IMR-90 (cell line): ENCODE results near the gene AFAP1L2. TPM values are rescaled to one million over a fixed set of nuclear protein-coding genes. Genes with fewer than 3 reads are reported as not detected.
A peak's percentile ranks its signal among the peaks of the same experiment; 100 is the strongest.

ENCODE experiments used
- ATAC-seq: fragments of 200-7000 bp; cut with Tn5 transposase; 2 replicates; pipeline ENCODE4 v1.9.1; 2020; ENCODE audit warnings: low read depth, mild to moderate bottlenecking, moderate library complexity
- BruUV-seq: library from RNA; stranded (reverse); fragments of 400-500 nt; replicated peaks from 2 replicates; lab custom pipeline; 2021; lab: Mats Ljungman, UMichigan
- CTCF ChIA-PET: fragments of 300-600 bp; formaldehyde crosslinking; extraction: SDS; loops from one replicate; lab custom pipeline; 2021; ENCODE audit warnings: antibody characterized with exemption; lab: Yijun Ruan, JAX
- POLR2A ChIA-PET: fragments of 300-600 bp; sonication (Branson Sonifier 250); formaldehyde crosslinking; loops from one replicate; lab custom pipeline; 2022; ENCODE audit warnings: antibody characterized with exemption; ENCODE audit not compliant: unreplicated experiment; lab: Charles Lee
- DNase-seq: peaks from one replicate; pipeline ENCODE4 v3.0.0; 2013
- H2AFZ ChIP-seq: replicated peaks from 2 replicates; pipeline ENCODE3; 2013; ENCODE audit warnings: low read length, mild to moderate bottlenecking; ENCODE audit not compliant: poor library complexity
- H2AK5ac ChIP-seq: 2 replicates; pipeline ENCODE4 v1.6.1; 2013; ENCODE audit warnings: low read depth, low read length, inconsistent platforms
- H2AK9ac ChIP-seq: replicated peaks from 2 replicates; pipeline ENCODE3; 2013; ENCODE audit warnings: mild to moderate bottlenecking, low read depth, low read length, moderate library complexity; ENCODE audit not compliant: poor library complexity
- H2BK120ac ChIP-seq: 2 replicates; pipeline ENCODE4 v1.6.1; 2013; ENCODE audit warnings: low read depth, low read length, inconsistent platforms
- H2BK15ac ChIP-seq: 3 replicates; pipeline ENCODE4 v1.6.1; 2013; ENCODE audit warnings: low read depth, low read length, inconsistent platforms
- H2BK20ac ChIP-seq: 2 replicates; pipeline ENCODE4 v1.6.1; 2013; ENCODE audit warnings: low read depth, mild to moderate bottlenecking, inconsistent platforms, low read length, moderate library complexity
- H2BK5ac ChIP-seq: 2 replicates; pipeline ENCODE4 v1.6.1; 2013; ENCODE audit warnings: mild to moderate bottlenecking, low read depth, low read length, inconsistent platforms; ENCODE audit not compliant: poor library complexity, severe bottlenecking
- H3K14ac ChIP-seq: replicated peaks from 2 replicates; pipeline ENCODE4 v1.6.1; 2013; ENCODE audit warnings: low read depth, low read length, inconsistent platforms
- H3K18ac ChIP-seq: 2 replicates; pipeline ENCODE4 v1.6.1; 2013; ENCODE audit warnings: low read depth, low read length, control low read depth
- H3K23ac ChIP-seq: 2 replicates; pipeline ENCODE4 v1.6.1; 2013; ENCODE audit warnings: low read depth, low read length, inconsistent platforms
- H3K27ac ChIP-seq: 2 replicates; pipeline ENCODE4 v1.5.1; 2013; ENCODE audit warnings: mild to moderate bottlenecking, control low read depth, low read length; ENCODE audit not compliant: insufficient read depth
- H3K27me3 ChIP-seq: 2 replicates; pipeline ENCODE4 v1.6.1; 2013; ENCODE audit warnings: low read length; ENCODE audit not compliant: control insufficient read depth, insufficient read depth
- H3K36me3 ChIP-seq: 2 replicates; pipeline ENCODE4 v1.6.1; 2013; ENCODE audit warnings: low read length, mixed read lengths; ENCODE audit not compliant: control insufficient read depth, insufficient read depth
- H3K4ac ChIP-seq: 2 replicates; pipeline ENCODE4 v1.6.1; 2013; ENCODE audit warnings: low read depth, low read length, inconsistent platforms
- H3K4me1 ChIP-seq: 2 replicates; pipeline ENCODE4 v1.6.1; 2013; ENCODE audit warnings: low read length, mixed read lengths; ENCODE audit not compliant: control insufficient read depth, insufficient read depth
- H3K4me2 ChIP-seq: 2 replicates; pipeline ENCODE4 v1.6.1; 2013; ENCODE audit warnings: low read depth, mild to moderate bottlenecking, control low read depth, low read length, moderate library complexity
- H3K4me3 ChIP-seq: 2 replicates; pipeline ENCODE4 v1.5.1; 2013; ENCODE audit warnings: low read depth, mild to moderate bottlenecking, control low read depth, low read length, moderate library complexity; ENCODE audit not compliant: insufficient read depth
- H3K56ac ChIP-seq: 2 replicates; pipeline ENCODE4 v1.6.1; 2013; ENCODE audit warnings: low read length, inconsistent platforms; ENCODE audit not compliant: insufficient read depth; ENCODE audit errors: extremely low read depth
- H3K79me1 ChIP-seq, 2 experiments: 2 replicates each; pipeline ENCODE4 v1.6.1; 2013; ENCODE audit warnings: low read length in 2 of 2, inconsistent platforms in 1 of 2, low read depth in 1 of 2
- H3K9ac ChIP-seq: 2 replicates; pipeline ENCODE4 v1.6.1; 2013; ENCODE audit warnings: low read depth, low read length, control low read depth
- H3K9me1 ChIP-seq: 2 replicates; pipeline ENCODE4 v1.6.1; 2013; ENCODE audit warnings: low read length, inconsistent platforms; ENCODE audit not compliant: insufficient read depth
- H3K9me3 ChIP-seq: 2 replicates; pipeline ENCODE4 v1.6.1; 2013; ENCODE audit warnings: low read length; ENCODE audit not compliant: control insufficient read depth, insufficient read depth
- H4K20me1 ChIP-seq: 2 replicates; pipeline ENCODE4 v1.6.1; 2013; ENCODE audit warnings: low read length, inconsistent platforms; ENCODE audit not compliant: insufficient read depth
- H4K5ac ChIP-seq: 2 replicates; pipeline ENCODE4 v1.6.1; 2013; ENCODE audit warnings: mild to moderate bottlenecking, low read depth, low read length, control low read depth
- H4K8ac ChIP-seq, 2 experiments: 2 replicates each; pipeline ENCODE4 v1.6.1; 2013; ENCODE audit warnings: low read depth in 2 of 2, low read length in 2 of 2, control low read depth in 1 of 2, inconsistent platforms in 1 of 2
- H4K91ac ChIP-seq: 2 replicates; pipeline ENCODE4 v1.6.1; 2013; ENCODE audit warnings: low read depth, low read length, inconsistent platforms; ENCODE audit not compliant: insufficient read depth
- BHLHE40 ChIP-seq: fragments of 150-350 bp; IDR thresholded peaks from 2 replicates; pipeline ENCODE4 v1.6.1; 2016; ENCODE audit warnings: mild to moderate bottlenecking, low read depth, low read length
- CEBPB ChIP-seq: IDR thresholded peaks from 2 replicates; pipeline ENCODE4 v1.6.1; 2012; ENCODE audit warnings: low read depth, low read length, improper control_type of control experiment
- CHD1 ChIP-seq: IDR thresholded peaks from 2 replicates; pipeline ENCODE4 v1.6.1; 2012; ENCODE audit warnings: low read depth, low read length, improper control_type of control experiment
- MAFK ChIP-seq: IDR thresholded peaks from 2 replicates; pipeline ENCODE4 v1.6.1; 2012; ENCODE audit warnings: low read depth, low read length, improper control_type of control experiment
- MAZ ChIP-seq: IDR thresholded peaks from 2 replicates; pipeline ENCODE4 v1.6.1; 2012; ENCODE audit warnings: low read depth, mild to moderate bottlenecking, low read length, improper control_type of control experiment, moderate library complexity, borderline replicate concordance
- MXI1 ChIP-seq: IDR thresholded peaks from 2 replicates; pipeline ENCODE4 v1.6.1; 2012; ENCODE audit warnings: low read depth, mild to moderate bottlenecking, low read length, moderate library complexity, borderline replicate concordance
- NFE2L2 ChIP-seq: fragments of 150-350 bp; IDR thresholded peaks from 2 replicates; pipeline ENCODE4 v1.6.1; 2016; ENCODE audit warnings: low read depth, mild to moderate bottlenecking, low read length
- POLR2A ChIP-seq: IDR thresholded peaks from 2 replicates; pipeline ENCODE4 v1.6.1; 2012; ENCODE audit warnings: mild to moderate bottlenecking, low read depth, low read length
- RAD21 ChIP-seq: IDR thresholded peaks from 2 replicates; pipeline ENCODE4 v1.6.1; 2012; ENCODE audit warnings: low read length, improper control_type of control experiment
- RCOR1 ChIP-seq: IDR thresholded peaks from 2 replicates; pipeline ENCODE4 v1.6.1; 2012; ENCODE audit warnings: mild to moderate bottlenecking, low read length, improper control_type of control experiment; ENCODE audit not compliant: insufficient replicate concordance
- RFX5 ChIP-seq: IDR thresholded peaks from 2 replicates; pipeline ENCODE4 v1.8.0; 2012; ENCODE audit warnings: low read depth, mild to moderate bottlenecking, low read length, moderate library complexity
- SMC3 ChIP-seq: fragments of 150-350 bp; IDR thresholded peaks from 2 replicates; pipeline ENCODE4 v1.6.1; 2016; ENCODE audit warnings: low read depth, mild to moderate bottlenecking, antibody characterized with exemption, low read length, moderate library complexity
- WGBS, 2 experiments: methylation state at CpG; one replicate each; pipeline versions ENCODE4 v1.1.5 to v1.1.7; 2013; ENCODE audit warnings: missing lambda C conversion rate in 2 of 2; ENCODE audit not compliant: insufficient read length in 1 of 2; ENCODE audit errors: extremely low coverage in 2 of 2; 5-methylcytosine and 5-hydroxymethylcytosine counted together
- dilution Hi-C: fragments of 300-500 bp; cut with HindIII; formaldehyde crosslinking; loops from one replicate; pipeline ENCODE4 v1.14.3; 2018; ENCODE audit warnings: low sequenced_read_pairs; ENCODE audit not compliant: unreplicated experiment
- in situ Hi-C: fragments of 300-500 bp; cut with MboI; formaldehyde crosslinking; loops from 3 replicates; pipeline ENCODE4 v1.14.3; 2019; ENCODE audit warnings: low sequenced_read_pairs, inconsistent platforms, mixed read lengths
- intact Hi-C: fragments of 100-400 bp; cut with micrococcal nuclease; formaldehyde crosslinking; loops from 2 replicates; pipeline ENCODE4 v1.10.0; 2022
- polyA plus RNA-seq, 3 experiments: library from polyadenylated mRNA; depleted of rRNA; stranded (reverse); fragments of >200 nt; gene quantifications; 2 replicates each; pipeline ENCODE4 v1.2.3, GENCODE V29; 2012; ENCODE audit warnings: low replicate concordance in 1 of 3
- total RNA-seq: library from RNA; depleted of rRNA; stranded (reverse); fragments of >200 nt; gene quantifications from 2 replicates; pipeline ENCODE4 v1.2.3, GENCODE V29; 2012
- TF ChIP-seq, protein P1 (sequence below): fragments of 150-350 bp; IDR thresholded peaks from 2 replicates; pipeline ENCODE4 v1.6.1; 2016; ENCODE audit warnings: low read depth, mild to moderate bottlenecking, low read length, moderate library complexity, borderline replicate concordance
- TF ChIP-seq, protein P2 (sequence below): fragments of 150-350 bp; IDR thresholded peaks from 2 replicates; pipeline ENCODE4 v1.6.1; 2017; ENCODE audit warnings: mild to moderate bottlenecking, antibody characterized with exemption, low read length, low read depth
- TF ChIP-seq, protein P3 (sequence below): conservative IDR thresholded peaks from 2 replicates; pipeline ENCODE4 v1.5.1; 2012; ENCODE audit warnings: mild to moderate bottlenecking, low read depth, low read length, improper control_type of control experiment

AFAP1L2 gene
- total and polyA plus RNA-seq, 2 of the 4 experiments (the other 2 are of a cell fraction): under 0.01 to 0.10 TPM

DNA sequence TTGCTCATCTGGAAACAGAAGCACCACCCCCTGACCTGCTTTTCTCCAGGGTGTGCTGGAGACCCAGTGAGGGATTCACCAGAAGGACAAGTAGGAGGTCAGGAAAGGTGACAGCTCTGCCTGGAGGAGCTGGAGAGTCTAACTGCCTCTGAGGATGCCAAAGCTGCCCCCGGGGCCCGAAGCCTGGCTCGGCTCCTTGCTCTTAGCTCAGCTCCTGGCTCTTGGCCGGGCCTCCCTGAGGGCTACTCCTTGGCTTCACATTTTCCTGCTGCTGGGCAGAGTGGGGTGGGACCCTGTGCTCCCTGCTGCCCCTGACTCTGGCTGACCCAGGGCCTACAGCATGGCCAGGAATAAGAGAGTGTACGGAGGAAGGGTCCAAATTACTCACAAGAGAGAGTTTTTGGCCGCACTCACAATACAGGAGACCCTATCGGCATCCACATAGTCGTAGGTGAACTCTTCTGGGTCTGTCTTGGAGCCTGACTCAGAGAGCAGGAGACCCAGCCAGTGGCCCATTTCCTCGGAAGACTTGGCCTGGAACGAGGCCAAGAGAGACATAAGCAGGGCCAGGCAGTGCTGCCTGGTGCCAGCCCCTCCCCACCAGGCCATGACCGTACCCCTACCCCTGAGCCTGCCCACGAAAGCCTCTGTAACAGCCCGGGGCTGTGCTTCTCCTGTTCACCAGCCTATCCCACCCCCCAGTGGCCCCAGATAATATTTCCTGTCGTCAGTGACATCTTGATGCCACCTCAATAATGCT, 102.2 kb downstream of the AFAP1L2 start:
- no peak overlapping the region for H3K9ac ChIP-seq
- no peak overlapping the region for H3K27ac ChIP-seq
- H2BK20ac ChIP-seq: no peak overlapping the region
- ChIA-PET CTCF (no interaction called here), POLR2A (no interaction called here)
- no peak overlapping the region for H3K18ac ChIP-seq
- H3K4me1 ChIP-seq: peaks cover 10% of the 10 kb centered on the region
- H2BK120ac ChIP-seq: no peak overlapping the region
- H3K79me1 ChIP-seq: no peaks in the 10 kb centered on the region
- no peaks in the 10 kb centered on the region for H3K9me3 ChIP-seq
- dilution Hi-C loops: no loop called here
- no peak for DNase-seq
- peaks cover 5% of the 10 kb centered on the region for H3K9me1 ChIP-seq
- H2BK5ac ChIP-seq: no peak overlapping the region
- H2AK9ac ChIP-seq: no peak overlapping the region
- H4K20me1 ChIP-seq: peaks cover 4% of the 10 kb centered on the region; the same call in 1 of the 2 replicates
- H4K8ac ChIP-seq: no peak overlapping the region
- intact Hi-C loops: loop anchor here (5.0 to 10.0 kb wide), 5 partner anchors 333 to 825 kb away; no protein-coding TSS in a partner anchor
- no peaks in the 10 kb centered on the region for H3K36me3 ChIP-seq
- no peak overlapping the region for H3K14ac ChIP-seq
- no TSS peak for BruUV-seq
- WGBS, 2 experiments: 73% methylated on average over 3 of the region's 14 CpGs; no CpG with 5 or more reads in 1 of the 2 experiments
- no peak overlapping the region for H3K4me3 ChIP-seq
- H2AFZ ChIP-seq: peak overlapping the region; percentile 32
- H3K27me3 ChIP-seq: peaks cover 12% of the 10 kb centered on the region
- in situ Hi-C loops: loop anchor here (5.0 to 10.0 kb wide), 3 partner anchors 245 to 823 kb away; no protein-coding TSS in a partner anchor
- H3K4ac ChIP-seq: no peak overlapping the region
- no peak for ATAC-seq
- no peak overlapping the region for H3K56ac ChIP-seq
- no peak overlapping the region for H3K4me2 ChIP-seq
- no peak overlapping the region for H4K91ac ChIP-seq
- no peak overlapping the region for H4K5ac ChIP-seq
- H3K23ac ChIP-seq: no peak overlapping the region
- no peak overlapping the region; the same call in 1 of the 2 replicates for H2AK5ac ChIP-seq
- no peak overlapping the region for H2BK15ac ChIP-seq
- TF ChIP-seq, protein P1, sequence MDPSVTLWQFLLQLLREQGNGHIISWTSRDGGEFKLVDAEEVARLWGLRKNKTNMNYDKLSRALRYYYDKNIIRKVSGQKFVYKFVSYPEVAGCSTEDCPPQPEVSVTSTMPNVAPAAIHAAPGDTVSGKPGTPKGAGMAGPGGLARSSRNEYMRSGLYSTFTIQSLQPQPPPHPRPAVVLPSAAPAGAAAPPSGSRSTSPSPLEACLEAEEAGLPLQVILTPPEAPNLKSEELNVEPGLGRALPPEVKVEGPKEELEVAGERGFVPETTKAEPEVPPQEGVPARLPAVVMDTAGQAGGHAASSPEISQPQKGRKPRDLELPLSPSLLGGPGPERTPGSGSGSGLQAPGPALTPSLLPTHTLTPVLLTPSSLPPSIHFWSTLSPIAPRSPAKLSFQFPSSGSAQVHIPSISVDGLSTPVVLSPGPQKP: no peak
- TF ChIP-seq CEBPB (no peak), MAZ (no peak), MAFK (no peak), CHD1 (no peak), POLR2A (no peak), RCOR1 (no peak), SMC3 (no peak), NFE2L2 (no peak), BHLHE40 (no peak), RAD21 (no peak), RFX5 (no peak), MXI1 (no peak)
- TF ChIP-seq, protein P2, sequence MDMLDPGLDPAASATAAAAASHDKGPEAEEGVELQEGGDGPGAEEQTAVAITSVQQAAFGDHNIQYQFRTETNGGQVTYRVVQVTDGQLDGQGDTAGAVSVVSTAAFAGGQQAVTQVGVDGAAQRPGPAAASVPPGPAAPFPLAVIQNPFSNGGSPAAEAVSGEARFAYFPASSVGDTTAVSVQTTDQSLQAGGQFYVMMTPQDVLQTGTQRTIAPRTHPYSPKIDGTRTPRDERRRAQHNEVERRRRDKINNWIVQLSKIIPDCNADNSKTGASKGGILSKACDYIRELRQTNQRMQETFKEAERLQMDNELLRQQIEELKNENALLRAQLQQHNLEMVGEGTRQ: no peak
- TF ChIP-seq, protein P3, sequence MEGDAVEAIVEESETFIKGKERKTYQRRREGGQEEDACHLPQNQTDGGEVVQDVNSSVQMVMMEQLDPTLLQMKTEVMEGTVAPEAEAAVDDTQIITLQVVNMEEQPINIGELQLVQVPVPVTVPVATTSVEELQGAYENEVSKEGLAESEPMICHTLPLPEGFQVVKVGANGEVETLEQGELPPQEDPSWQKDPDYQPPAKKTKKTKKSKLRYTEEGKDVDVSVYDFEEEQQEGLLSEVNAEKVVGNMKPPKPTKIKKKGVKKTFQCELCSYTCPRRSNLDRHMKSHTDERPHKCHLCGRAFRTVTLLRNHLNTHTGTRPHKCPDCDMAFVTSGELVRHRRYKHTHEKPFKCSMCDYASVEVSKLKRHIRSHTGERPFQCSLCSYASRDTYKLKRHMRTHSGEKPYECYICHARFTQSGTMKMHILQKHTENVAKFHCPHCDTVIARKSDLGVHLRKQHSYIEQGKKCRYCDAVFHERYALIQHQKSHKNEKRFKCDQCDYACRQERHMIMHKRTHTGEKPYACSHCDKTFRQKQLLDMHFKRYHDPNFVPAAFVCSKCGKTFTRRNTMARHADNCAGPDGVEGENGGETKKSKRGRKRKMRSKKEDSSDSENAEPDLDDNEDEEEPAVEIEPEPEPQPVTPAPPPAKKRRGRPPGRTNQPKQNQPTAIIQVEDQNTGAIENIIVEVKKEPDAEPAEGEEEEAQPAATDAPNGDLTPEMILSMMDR: no peak
